K562 (cell line): ENCODE measurements around the gene ANKRD11. TPM values are rescaled to one million over a fixed set of nuclear protein-coding genes. Genes with fewer than 3 reads are reported as not detected.

Source experiments
- CREBBP ChIP-seq: IDR thresholded peaks from one replicate; pipeline ENCODE4 v1.6.1; 2012; ENCODE audit warnings: low read depth, mild to moderate bottlenecking, control low read depth, inconsistent platforms, low read length
- CTBP1 ChIP-seq: fragments of 450-650 bp; IDR thresholded peaks from 2 replicates; pipeline ENCODE4 v1.6.1; 2016; ENCODE audit warnings: borderline replicate concordance
- ERF ChIP-seq: fragments of 450-650 bp; formaldehyde crosslinking; IDR thresholded peaks from 2 replicates; pipeline ENCODE4 v1.4.0; 2020; ENCODE audit warnings: mild to moderate bottlenecking, mixed read lengths
- FOS ChIP-seq: IDR thresholded peaks from 3 replicates; pipeline ENCODE4 v1.6.1; 2011; ENCODE audit not compliant: insufficient read length; ENCODE audit errors: extremely low read depth
- POLR2H ChIP-seq: IDR thresholded peaks from 2 replicates; pipeline ENCODE4 v1.6.1; 2016; ENCODE audit warnings: missing genetic modification characterization, low read depth, mild to moderate bottlenecking, control low read depth, missing compliant biosample characterization, moderate library complexity
- TARDBP ChIP-seq: fragments of 450-650 bp; IDR thresholded peaks from 2 replicates; pipeline ENCODE4 v1.6.1; 2016
- ZNF134 ChIP-seq: fragments of 250-450 bp; sonication (Bioruptor Pico); conservative IDR thresholded peaks from 2 replicates; pipeline ENCODE4 v1.4.0; 2020
- ZNF184 ChIP-seq: sonication (generic); formaldehyde crosslinking; IDR thresholded peaks from 2 replicates; pipeline ENCODE4 v1.5.0; 2020; ENCODE audit warnings: missing genetic modification reagents
- polyA plus RNA-seq, 8 experiments: library from polyadenylated mRNA; depleted of rRNA in 4 of 8; stranded (reverse) in 5 of 8; unstranded in 3 of 8; fragments of >200 nt; fragmentation: Nextera tagmentation in 2 of 8; fragmentation: Illumina TruSeq in 1 of 8; extraction: Ambion mirVana in 2 of 8; extraction: Trizol in 1 of 8; gene quantifications; 2 replicates each; pipeline versions ENCODE4 v1.2.1 to v1.2.3, GENCODE V29; 2011 to 2014; ENCODE audit warnings: inconsistent platforms in 1 of 8, missing spikeins in 1 of 8
- total RNA-seq, 7 experiments: library from RNA; depleted of rRNA in 6 of 7; stranded (reverse); fragments of >200 nt in 6 of 7; fragmentation: Illumina TruSeq in 2 of 7; extraction: Trizol in 2 of 7; gene quantifications; 2 replicates each; pipeline versions ENCODE4 v1.2.1 to v1.2.3, GENCODE V29; 2011 to 2021; ENCODE audit warnings: low replicate concordance in 1 of 7
- TF ChIP-seq, protein P1 (sequence below): sonication (generic); formaldehyde crosslinking; IDR thresholded peaks from 2 replicates; pipeline ENCODE4 v1.8.1; 2023; ENCODE audit warnings: missing genetic modification reagents, mild to moderate bottlenecking, borderline replicate concordance
- TF ChIP-seq, protein P2 (sequence below): sonication (generic); formaldehyde crosslinking; IDR thresholded peaks from 2 replicates; pipeline ENCODE4 v1.8.0; 2022; ENCODE audit warnings: mild to moderate bottlenecking, missing genetic modification reagents
- TF ChIP-seq, protein P3 (sequence below): fragments of 450-650 bp; IDR thresholded peaks from 2 replicates; pipeline ENCODE4 v1.7.1; 2018; ENCODE audit warnings: mild to moderate bottlenecking, low read depth; ENCODE audit not compliant: partially characterized antibody
- TF ChIP-seq, protein P4 (sequence below): fragments of 250-450 bp; sonication (Bioruptor Pico); IDR thresholded peaks from 2 replicates; pipeline ENCODE4 v1.9.0; 2021; ENCODE audit warnings: mild to moderate bottlenecking

Gene ANKRD11
- total and polyA plus RNA-seq, 9 of the 15 experiments (the other 6 are each of a cell fraction or from before 2014, with no cell fraction given) = 4.7 to 126 (median 31.7) TPM

DNA sequence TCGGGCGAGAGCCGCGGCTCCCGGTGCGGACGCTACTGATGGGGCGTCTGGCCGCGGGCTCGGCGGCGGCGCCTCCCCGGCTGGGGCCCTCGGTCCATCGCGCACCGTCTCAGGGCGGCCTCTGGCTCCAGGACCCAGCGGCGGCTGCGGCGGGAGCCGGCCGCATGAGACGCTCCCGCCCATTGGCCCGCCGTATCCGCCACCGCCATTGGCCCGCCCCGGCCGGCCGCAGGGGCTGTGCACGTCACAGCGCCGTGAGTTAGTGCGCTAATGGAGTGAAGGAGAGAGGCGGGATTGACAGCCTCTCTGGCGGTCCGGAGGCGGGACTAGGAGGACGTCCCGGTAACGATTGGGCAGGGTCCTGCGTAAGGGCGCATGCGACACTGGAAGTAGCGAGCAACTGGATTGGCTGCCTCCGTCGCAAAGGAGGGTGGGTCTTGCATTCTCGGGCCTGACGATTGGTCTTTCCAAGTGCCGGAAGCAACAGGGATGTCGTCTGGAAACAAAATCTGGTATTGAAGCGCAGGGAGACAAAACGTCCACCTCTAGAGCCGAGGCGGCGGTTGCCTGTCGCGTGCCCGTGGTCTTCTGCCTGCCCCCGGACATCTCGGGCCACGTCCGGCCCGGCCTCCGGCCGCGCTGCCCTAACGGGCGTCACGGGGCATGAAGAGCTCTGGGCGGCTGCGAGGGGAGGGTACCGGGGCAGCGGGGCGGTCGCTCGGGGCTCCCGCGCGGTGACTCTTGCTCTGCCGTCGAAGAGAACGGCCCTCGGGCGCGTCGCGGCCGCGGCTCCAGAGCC, at the start of gene ANKRD11 (continued):
- TF ChIP-seq, protein P1, sequence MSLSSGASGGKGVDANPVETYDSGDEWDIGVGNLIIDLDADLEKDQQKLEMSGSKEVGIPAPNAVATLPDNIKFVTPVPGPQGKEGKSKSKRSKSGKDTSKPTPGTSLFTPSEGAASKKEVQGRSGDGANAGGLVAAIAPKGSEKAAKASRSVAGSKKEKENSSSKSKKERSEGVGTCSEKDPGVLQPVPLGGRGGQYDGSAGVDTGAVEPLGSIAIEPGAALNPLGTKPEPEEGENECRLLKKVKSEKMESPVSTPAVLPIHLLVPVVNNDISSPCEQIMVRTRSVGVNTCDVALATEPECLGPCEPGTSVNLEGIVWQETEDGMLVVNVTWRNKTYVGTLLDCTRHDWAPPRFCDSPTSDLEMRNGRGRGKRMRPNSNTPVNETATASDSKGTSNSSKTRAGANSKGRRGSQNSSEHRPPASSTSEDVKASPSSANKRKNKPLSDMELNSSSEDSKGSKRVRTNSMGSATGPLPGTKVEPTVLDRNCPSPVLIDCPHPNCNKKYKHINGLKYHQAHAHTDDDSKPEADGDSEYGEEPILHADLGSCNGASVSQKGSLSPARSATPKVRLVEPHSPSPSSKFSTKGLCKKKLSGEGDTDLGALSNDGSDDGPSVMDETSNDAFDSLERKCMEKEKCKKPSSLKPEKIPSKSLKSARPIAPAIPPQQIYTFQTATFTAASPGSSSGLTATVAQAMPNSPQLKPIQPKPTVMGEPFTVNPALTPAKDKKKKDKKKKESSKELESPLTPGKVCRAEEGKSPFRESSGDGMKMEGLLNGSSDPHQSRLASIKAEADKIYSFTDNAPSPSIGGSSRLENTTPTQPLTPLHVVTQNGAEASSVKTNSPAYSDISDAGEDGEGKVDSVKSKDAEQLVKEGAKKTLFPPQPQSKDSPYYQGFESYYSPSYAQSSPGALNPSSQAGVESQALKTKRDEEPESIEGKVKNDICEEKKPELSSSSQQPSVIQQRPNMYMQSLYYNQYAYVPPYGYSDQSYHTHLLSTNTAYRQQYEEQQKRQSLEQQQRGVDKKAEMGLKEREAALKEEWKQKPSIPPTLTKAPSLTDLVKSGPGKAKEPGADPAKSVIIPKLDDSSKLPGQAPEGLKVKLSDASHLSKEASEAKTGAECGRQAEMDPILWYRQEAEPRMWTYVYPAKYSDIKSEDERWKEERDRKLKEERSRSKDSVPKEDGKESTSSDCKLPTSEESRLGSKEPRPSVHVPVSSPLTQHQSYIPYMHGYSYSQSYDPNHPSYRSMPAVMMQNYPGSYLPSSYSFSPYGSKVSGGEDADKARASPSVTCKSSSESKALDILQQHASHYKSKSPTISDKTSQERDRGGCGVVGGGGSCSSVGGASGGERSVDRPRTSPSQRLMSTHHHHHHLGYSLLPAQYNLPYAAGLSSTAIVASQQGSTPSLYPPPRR (CRISPR knock-in tag) = no peak
- TF ChIP-seq, protein P2, sequence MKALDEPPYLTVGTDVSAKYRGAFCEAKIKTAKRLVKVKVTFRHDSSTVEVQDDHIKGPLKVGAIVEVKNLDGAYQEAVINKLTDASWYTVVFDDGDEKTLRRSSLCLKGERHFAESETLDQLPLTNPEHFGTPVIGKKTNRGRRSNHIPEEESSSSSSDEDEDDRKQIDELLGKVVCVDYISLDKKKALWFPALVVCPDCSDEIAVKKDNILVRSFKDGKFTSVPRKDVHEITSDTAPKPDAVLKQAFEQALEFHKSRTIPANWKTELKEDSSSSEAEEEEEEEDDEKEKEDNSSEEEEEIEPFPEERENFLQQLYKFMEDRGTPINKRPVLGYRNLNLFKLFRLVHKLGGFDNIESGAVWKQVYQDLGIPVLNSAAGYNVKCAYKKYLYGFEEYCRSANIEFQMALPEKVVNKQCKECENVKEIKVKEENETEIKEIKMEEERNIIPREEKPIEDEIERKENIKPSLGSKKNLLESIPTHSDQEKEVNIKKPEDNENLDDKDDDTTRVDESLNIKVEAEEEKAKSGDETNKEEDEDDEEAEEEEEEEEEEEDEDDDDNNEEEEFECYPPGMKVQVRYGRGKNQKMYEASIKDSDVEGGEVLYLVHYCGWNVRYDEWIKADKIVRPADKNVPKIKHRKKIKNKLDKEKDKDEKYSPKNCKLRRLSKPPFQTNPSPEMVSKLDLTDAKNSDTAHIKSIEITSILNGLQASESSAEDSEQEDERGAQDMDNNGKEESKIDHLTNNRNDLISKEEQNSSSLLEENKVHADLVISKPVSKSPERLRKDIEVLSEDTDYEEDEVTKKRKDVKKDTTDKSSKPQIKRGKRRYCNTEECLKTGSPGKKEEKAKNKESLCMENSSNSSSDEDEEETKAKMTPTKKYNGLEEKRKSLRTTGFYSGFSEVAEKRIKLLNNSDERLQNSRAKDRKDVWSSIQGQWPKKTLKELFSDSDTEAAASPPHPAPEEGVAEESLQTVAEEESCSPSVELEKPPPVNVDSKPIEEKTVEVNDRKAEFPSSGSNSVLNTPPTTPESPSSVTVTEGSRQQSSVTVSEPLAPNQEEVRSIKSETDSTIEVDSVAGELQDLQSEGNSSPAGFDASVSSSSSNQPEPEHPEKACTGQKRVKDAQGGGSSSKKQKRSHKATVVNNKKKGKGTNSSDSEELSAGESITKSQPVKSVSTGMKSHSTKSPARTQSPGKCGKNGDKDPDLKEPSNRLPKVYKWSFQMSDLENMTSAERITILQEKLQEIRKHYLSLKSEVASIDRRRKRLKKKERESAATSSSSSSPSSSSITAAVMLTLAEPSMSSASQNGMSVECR = peak; percentile 65; the same call in 1 of the 2 replicates
- TF ChIP-seq ERF (CRISPR knock-in tag) (0 out of 2 replicates have a peak, but pooled peaks have one; percentile 43), ZNF134 (no peak), FOS (peak; percentile 96), TARDBP (peak; percentile 93), POLR2H (tag) (peak; percentile 46; the same call in 1 of the 2 replicates), ZNF184 (CRISPR knock-in tag) (no peak), CTBP1 (peak; percentile 73), CREBBP (no peak)
- TF ChIP-seq, protein P3, sequence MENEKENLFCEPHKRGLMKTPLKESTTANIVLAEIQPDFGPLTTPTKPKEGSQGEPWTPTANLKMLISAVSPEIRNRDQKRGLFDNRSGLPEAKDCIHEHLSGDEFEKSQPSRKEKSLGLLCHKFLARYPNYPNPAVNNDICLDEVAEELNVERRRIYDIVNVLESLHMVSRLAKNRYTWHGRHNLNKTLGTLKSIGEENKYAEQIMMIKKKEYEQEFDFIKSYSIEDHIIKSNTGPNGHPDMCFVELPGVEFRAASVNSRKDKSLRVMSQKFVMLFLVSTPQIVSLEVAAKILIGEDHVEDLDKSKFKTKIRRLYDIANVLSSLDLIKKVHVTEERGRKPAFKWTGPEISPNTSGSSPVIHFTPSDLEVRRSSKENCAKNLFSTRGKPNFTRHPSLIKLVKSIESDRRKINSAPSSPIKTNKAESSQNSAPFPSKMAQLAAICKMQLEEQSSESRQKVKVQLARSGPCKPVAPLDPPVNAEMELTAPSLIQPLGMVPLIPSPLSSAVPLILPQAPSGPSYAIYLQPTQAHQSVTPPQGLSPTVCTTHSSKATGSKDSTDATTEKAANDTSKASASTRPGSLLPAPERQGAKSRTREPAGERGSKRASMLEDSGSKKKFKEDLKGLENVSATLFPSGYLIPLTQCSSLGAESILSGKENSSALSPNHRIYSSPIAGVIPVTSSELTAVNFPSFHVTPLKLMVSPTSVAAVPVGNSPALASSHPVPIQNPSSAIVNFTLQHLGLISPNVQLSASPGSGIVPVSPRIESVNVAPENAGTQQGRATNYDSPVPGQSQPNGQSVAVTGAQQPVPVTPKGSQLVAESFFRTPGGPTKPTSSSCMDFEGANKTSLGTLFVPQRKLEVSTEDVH = peak; percentile 83
- TF ChIP-seq, protein P4, sequence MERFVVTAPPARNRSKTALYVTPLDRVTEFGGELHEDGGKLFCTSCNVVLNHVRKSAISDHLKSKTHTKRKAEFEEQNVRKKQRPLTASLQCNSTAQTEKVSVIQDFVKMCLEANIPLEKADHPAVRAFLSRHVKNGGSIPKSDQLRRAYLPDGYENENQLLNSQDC (CRISPR knock-in tag) = peak; percentile 84; the same call in 1 of the 2 replicates
